Muscle of arm (tissue), 12 donors: ENCODE measurements around the gene EFCAB7. TPM values are rescaled to one million over a fixed set of nuclear protein-coding genes. Genes with fewer than 3 reads are reported as not detected.
A peak's percentile ranks its signal among the peaks of the same experiment; 100 is the strongest.
"Not testable (repeated sequence)": the region's sequence is repeated elsewhere in the genome, so short reads cannot be mapped to it uniquely, and the experiment has no call there.

Experiments used
- DNase-seq: peaks from one replicate; pipeline ENCODE4 v3.0.0-alpha.2; 2013
- polyA plus RNA-seq, 12 donors: library from polyadenylated mRNA; unstranded; fragments of 120-200 nt; gene quantifications; one replicate each; pipeline ENCODE4 v1.2.1, GENCODE V29; 2013; ENCODE audit not compliant: insufficient read length in 12 of 12

EFCAB7 gene
- polyA plus RNA-seq, 12 donors: 5.4 to 16.7 (median 10.8) TPM; not detected in 1

GRCh38 chr1:63548303-63548702 lies 25.0 kb downstream of the EFCAB7 start:
- DNase-seq: no peak

GRCh38 chr1:63548877-63549276 lies 25.6 kb downstream of the EFCAB7 start:
- DNase-seq: no peak

- DNase-seq: no peak
Measured at GRCh38 chr1:63555480-63555879, 32.2 kb downstream of the EFCAB7 start.

- no peak for DNase-seq
Measured at GRCh38 chr1:63557365-63557987, 34.2 kb downstream of the EFCAB7 start.

- DNase-seq: no peak
Measured at GRCh38 chr1:63559357-63559756, 36.0 kb downstream of the EFCAB7 start.

- no peak for DNase-seq
Measured at GRCh38 chr1:63563745-63564144, 40.4 kb downstream of the EFCAB7 start.

GRCh38 chr1:63569068-63569467 lies 45.7 kb downstream of the EFCAB7 start:
- DNase-seq: no peak

- DNase-seq: no peak
Measured at GRCh38 chr1:63569640-63570316, 46.5 kb downstream of the EFCAB7 start.

GRCh38 chr1:63572686-63573085 lies 49.4 kb downstream of the EFCAB7 start:
- not testable (repeated sequence) for DNase-seq

GRCh38 chr1:63574203-63574796 lies 51.0 kb downstream of the EFCAB7 start:
- DNase-seq: not testable (repeated sequence)

GRCh38 chr1:63575340-63575826 lies 52.1 kb downstream of the EFCAB7 start:
- peak; percentile 43 for DNase-seq

- not testable (repeated sequence) for DNase-seq
Measured at GRCh38 chr1:63586326-63586725, 63.0 kb downstream of the EFCAB7 start.

- DNase-seq: peak; percentile 17
Measured at GRCh38 chr1:63590166-63590560, 66.8 kb downstream of the EFCAB7 start.

- DNase-seq: no peak
Measured at GRCh38 chr1:63592536-63593302, 69.4 kb downstream of the EFCAB7 start.

GRCh38 chr1:63593303-63593885 lies 70.1 kb downstream of the EFCAB7 start, which contains the start of gene PGM1:
PGM1 (plus strand) TSS chr1:63593411; CDS start chr1:63593489, 78 bp downstream.
- peak; percentile 80 for DNase-seq

GRCh38 chr1:63593886-63594605 lies 70.7 kb downstream of the EFCAB7 start:
- peak; percentile 24 for DNase-seq

GRCh38 chr1:63595435-63595834 lies 72.1 kb downstream of the EFCAB7 start:
- DNase-seq: no peak

GRCh38 chr1:63599799-63600198 lies 76.5 kb downstream of the EFCAB7 start:
- no peak for DNase-seq

- no peak for DNase-seq
Measured at GRCh38 chr1:63600248-63600647, 76.9 kb downstream of the EFCAB7 start.

GRCh38 chr1:63601061-63601460 lies 77.7 kb downstream of the EFCAB7 start:
- DNase-seq: no peak

- no peak for DNase-seq
Measured at GRCh38 chr1:63601463-63601862, 78.1 kb downstream of the EFCAB7 start.
